Brain microvascular endothelial cell (primary cell): Measurements from ENCODE around the gene NOTO.

Experiments
- DNase-seq: peaks from one replicate; pipeline ENCODE4 v3.0.0-alpha.2; 2020
- H3K27ac ChIP-seq: fragments of 250-450 bp; sonication (Bioruptor Pico); 2 replicates; pipeline ENCODE4 v1.5.1; 2020; ENCODE audit warnings: mild to moderate bottlenecking, moderate library complexity
- H3K27me3 ChIP-seq: fragments of 250-450 bp; sonication (Bioruptor Pico); replicated peaks from 2 replicates; pipeline ENCODE4 v1.5.1; 2020; ENCODE audit warnings: mild to moderate bottlenecking
- H3K36me3 ChIP-seq: fragments of 250-450 bp; sonication (Bioruptor Pico); replicated peaks from 2 replicates; pipeline ENCODE4 v1.5.1; 2020; ENCODE audit warnings: mild to moderate bottlenecking
- H3K4me3 ChIP-seq: 2 replicates; pipeline ENCODE4 v1.5.1; 2011; ENCODE audit warnings: low read depth, mild to moderate bottlenecking, control low read depth, low read length, moderate library complexity
- in situ Hi-C: cut with HindIII; loops from 2 replicates; pipeline ENCODE4 v1.10.0; 2017; ENCODE audit warnings: low sequenced_read_pairs, low pct_ligation_motif_present
- TF ChIP-seq, protein P1 (sequence below): IDR thresholded peaks from 2 replicates; pipeline ENCODE4 v1.5.1; 2011; ENCODE audit warnings: low read depth, mild to moderate bottlenecking, moderate library complexity, low read length, control low read depth, inconsistent platforms; ENCODE audit errors: missing control alignments

The NOTO gene

GRCh38 chr2:73228631-73229030 is 26.3 kb downstream of the NOTO start:
- in situ Hi-C loops = no loop called here
- Histone ChIP-seq H3K36me3 (peaks cover 17% of the 10 kb centered on the region), H3K4me3 (no peak overlapping the region), H3K27me3 (no peaks in the 10 kb centered on the region), H3K27ac (no peak overlapping the region)
- DNase-seq = no peak
- TF ChIP-seq, protein P1, sequence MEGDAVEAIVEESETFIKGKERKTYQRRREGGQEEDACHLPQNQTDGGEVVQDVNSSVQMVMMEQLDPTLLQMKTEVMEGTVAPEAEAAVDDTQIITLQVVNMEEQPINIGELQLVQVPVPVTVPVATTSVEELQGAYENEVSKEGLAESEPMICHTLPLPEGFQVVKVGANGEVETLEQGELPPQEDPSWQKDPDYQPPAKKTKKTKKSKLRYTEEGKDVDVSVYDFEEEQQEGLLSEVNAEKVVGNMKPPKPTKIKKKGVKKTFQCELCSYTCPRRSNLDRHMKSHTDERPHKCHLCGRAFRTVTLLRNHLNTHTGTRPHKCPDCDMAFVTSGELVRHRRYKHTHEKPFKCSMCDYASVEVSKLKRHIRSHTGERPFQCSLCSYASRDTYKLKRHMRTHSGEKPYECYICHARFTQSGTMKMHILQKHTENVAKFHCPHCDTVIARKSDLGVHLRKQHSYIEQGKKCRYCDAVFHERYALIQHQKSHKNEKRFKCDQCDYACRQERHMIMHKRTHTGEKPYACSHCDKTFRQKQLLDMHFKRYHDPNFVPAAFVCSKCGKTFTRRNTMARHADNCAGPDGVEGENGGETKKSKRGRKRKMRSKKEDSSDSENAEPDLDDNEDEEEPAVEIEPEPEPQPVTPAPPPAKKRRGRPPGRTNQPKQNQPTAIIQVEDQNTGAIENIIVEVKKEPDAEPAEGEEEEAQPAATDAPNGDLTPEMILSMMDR = no peak

DNA sequence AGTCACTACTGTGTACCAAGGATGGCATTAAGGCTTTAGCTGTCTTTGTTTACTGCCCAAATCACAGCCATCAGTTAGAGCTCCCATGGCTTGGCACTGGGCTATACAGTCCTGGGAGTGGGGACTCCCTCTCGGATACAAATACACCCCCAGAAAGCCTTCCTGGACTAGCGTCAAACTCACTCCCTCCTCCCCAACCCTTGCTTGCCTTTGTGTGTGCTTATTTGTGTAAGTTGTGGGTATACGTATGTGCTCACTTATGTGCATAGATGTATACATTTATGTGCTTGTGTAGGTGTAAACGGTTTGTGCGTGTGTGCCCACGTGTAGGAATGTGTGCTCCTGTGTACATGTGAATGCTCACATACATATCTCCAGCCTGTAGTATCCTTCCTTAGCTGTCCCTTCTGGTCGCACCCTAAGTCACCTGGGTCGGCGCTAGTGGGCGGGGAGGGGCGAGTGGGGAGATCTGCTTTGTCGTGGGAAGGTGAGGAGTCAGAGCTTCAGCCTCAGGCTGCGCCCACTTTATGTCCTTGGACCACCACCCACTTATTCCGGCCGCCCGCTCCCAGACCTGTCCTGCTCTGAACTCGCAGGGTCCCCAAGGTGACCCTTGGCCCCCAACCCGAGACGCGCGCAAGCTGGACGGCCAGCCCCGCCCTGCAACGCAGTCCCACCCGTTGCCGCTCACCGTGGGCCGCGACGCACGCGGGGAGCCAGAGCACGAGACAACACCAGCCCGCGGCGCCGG is 30.2 kb downstream of the NOTO start:
- TF ChIP-seq, protein P1 = no peak
- peak overlapping the region; percentile 29 for H3K27ac ChIP-seq
- no peak for DNase-seq
- in situ Hi-C loops = no loop called here
- peak overlapping the region; percentile 96 for H3K4me3 ChIP-seq
- no peaks in the 10 kb centered on the region for H3K27me3 ChIP-seq
- H3K36me3 ChIP-seq = peaks cover 9% of the 10 kb centered on the region

DNA sequence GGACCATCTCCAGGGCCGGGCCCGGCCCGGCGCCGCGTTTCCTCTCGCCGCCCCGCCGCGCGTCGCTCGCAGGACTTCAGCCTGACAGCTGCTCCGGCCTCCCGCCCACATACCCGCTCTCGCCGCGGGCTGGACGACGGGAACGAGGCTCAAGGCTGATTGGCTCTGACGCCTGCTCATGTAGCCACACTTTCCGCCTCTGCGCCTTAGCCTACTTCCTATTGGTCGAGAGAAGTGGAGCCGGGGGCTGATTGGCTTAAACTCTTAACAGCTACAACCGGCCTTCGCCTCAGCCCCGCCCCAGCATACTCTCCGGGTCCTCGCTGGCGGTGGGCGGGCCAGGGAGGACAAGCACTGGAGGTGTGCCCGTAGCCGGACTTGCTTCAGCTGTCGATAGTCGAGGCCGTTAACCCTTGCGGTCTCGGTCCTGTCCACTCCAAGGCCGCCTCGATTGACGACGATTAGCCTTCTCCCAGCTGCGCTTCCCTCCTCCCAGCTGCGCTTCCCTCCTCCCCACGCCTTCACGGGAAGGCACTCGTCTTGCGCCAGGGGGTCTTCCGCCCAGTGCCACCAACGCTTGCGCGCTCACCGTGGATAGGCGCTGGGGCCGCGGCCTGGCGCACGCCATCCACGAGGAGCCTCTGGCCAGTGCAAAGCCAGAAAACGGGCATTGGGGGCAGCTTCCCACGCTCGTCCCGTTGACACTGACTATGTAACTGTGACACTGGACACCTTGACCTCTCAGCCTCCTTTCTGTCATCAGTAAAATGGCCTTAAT is 31.0 kb downstream of the NOTO start, which contains the start of gene PRADC1:
PRADC1 (minus strand) TSS at position 86 of the 778 bp plus-strand sequence; CDS start at position 7, 79 bp downstream.
- TF ChIP-seq, protein P1 = no peak
- Histone ChIP-seq H3K27ac (peak within 1 kb of the TSS; percentile 85), H3K27me3 (no peaks in the 10 kb centered on the region), H3K36me3 (peaks cover 1% of the 10 kb centered on the region), H3K4me3 (peak within 1 kb of the TSS; percentile 96)
- peak; percentile 100 for DNase-seq
- in situ Hi-C loops = no loop called here

DNA sequence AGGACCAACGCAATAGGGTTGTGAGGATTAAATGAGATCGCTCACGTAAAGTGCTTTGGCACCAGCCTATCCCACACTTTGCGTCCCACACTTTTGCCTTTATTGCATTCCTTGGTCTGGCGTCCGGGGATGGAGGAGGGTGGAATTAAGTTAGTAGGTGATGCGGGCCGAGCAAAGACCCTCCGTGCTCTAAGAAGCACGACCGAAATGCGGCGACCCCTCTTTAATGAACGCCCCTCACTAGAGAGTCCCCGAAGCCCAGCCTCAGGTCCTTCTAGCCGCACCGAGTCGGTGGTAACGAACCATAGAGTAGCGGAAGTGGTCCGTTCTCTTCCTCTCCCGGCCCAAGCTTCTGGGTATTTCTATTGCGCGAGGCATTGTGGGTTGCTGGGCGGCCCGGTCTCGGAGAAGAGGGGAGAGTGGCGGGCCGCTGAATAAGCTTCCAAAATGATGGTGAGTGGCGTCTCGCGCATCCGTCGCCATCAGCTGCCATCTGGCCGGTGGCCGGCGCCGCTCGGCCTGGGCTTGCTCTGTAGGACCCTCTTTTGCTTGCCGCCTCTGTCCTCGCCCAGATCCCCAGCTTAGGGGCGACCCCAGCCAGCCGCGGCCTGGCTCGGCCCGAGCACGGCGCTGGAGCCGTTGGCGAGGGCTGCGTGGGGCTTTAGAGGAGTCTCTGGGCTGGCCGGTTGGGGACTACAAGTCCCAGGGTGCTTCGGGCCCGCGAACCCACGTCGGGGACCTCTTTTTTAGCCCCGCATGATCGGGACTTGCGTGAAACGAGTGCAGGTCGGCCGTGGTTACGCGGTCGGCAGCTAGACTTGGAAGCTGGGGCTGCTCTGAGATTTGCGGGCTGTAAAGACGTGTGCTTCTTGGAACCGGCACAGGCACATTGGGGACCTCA is 31.8 kb downstream of the NOTO start, which contains the start of gene CCT7:
CCT7 (plus strand) TSS at position 377 of the 901 bp plus-strand sequence; CDS start at position 448, 71 bp downstream.
- peak; percentile 91 for DNase-seq
- H3K4me3 ChIP-seq = peak within 1 kb of the TSS; percentile 96
- TF ChIP-seq, protein P1 = no peak
- H3K27me3 ChIP-seq = no peaks in the 10 kb centered on the region
- H3K36me3 ChIP-seq = no peaks in the 10 kb centered on the region
- peak within 1 kb of the TSS; percentile 85 for H3K27ac ChIP-seq
- in situ Hi-C loops = no loop called here

DNA sequence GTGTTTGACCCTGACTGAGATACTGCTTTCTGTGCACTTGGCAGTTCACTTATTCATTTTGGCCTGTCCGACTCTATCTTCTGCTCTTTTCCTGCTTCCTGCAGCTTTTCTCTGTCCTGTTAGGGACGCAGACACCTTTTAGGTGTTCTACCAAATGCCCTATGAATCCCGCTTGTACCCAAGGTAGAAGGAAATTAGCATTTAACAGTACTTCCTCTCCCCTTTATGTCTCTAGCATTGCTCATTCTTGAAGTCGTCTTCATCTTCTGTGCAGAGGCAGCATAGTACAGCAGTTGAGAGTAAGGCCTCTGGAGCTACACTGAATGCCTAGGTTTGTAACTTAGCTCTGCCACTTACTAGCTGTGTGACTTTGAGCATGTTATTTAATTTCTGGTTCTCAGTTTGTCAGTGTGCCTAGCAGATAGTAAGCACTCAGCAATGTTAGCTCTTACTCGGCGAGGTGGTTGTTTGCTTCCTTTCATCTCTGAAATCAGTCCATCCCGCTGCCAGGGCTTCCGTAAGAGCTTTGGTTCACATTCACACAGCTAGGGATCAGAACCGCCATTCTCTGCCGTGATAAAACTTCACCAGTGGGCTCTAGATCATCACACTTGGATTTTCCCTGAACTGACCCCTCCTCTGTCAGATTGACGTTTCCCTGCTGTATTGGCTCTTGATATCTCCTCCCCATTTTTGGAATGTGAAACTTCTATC is 33.1 kb downstream of the NOTO start:
- TF ChIP-seq, protein P1 = no peak
- Histone ChIP-seq H3K36me3 (peaks cover 7% of the 10 kb centered on the region), H3K27ac (no peak overlapping the region), H3K27me3 (no peaks in the 10 kb centered on the region), H3K4me3 (peak overlapping the region; percentile 96)
- DNase-seq = no peak
- in situ Hi-C loops = no loop called here
